Right renal cortex interstitium (tissue), 3 donors: ENCODE measurements around the gene ARL8B. TPM values are rescaled to one million over a fixed set of nuclear protein-coding genes. Genes with fewer than 3 reads are reported as not detected.
"Not testable (repeated sequence)": the region's sequence is repeated elsewhere in the genome, so short reads cannot be mapped to it uniquely, and the experiment has no call there.

Experiments used
- DNase-seq, 3 donors: peaks; one replicate each; pipeline ENCODE4 v3.0.0-alpha.2; 2013; ENCODE audit warnings: low read depth in 3 of 3, low spot score in 2 of 3
- polyA plus RNA-seq, 3 donors: library from polyadenylated mRNA; unstranded; fragments of 120-200 nt; gene quantifications; one replicate each; pipeline ENCODE4 v1.2.1, GENCODE V29; 2013; ENCODE audit not compliant: insufficient read length in 3 of 3

ARL8B gene
- 10 to 100 TPM; 73.7 to 77.5 (median 75.3) TPM for polyA plus RNA-seq

DNA sequence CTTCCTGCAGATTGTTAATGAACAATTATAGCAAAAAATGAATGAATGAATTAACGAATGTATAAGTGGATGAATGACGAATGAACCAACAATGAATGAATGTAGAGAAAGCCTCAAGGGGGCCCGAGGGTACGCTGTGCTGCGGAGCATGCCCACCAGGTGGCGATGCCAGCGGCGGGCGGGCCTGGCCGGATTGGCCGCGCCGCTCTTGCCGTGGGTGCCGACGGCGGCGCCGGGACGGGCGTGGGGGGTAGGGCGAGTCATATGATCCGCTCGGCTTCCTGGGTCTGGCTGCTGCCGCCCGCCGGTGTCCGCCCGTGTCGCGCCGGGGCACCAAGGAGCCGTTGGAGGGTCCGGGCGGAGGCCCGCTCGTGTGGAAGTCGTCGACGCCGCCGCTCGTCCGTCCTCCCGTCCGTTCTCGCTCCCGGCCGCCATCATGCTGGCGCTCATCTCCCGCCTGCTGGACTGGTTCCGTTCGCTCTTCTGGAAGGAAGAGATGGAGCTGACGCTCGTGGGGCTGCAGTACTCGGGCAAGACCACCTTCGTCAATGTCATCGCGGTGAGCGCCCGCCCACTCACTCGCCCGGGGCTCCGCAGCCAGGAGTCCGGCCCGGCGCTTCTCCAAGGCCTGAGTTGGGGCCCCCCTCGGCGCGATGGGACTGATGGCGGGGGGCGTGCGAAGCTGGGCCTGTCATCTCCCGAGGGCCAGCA, at the start of gene ARL8B:
TSS of gene ARL8B (plus strand) at position 263 of the 711 bp plus-strand sequence. CDS start at position 437, 174 bp downstream.
- DNase-seq, result peak; percentile 61 to 72 (median 64)

DNA sequence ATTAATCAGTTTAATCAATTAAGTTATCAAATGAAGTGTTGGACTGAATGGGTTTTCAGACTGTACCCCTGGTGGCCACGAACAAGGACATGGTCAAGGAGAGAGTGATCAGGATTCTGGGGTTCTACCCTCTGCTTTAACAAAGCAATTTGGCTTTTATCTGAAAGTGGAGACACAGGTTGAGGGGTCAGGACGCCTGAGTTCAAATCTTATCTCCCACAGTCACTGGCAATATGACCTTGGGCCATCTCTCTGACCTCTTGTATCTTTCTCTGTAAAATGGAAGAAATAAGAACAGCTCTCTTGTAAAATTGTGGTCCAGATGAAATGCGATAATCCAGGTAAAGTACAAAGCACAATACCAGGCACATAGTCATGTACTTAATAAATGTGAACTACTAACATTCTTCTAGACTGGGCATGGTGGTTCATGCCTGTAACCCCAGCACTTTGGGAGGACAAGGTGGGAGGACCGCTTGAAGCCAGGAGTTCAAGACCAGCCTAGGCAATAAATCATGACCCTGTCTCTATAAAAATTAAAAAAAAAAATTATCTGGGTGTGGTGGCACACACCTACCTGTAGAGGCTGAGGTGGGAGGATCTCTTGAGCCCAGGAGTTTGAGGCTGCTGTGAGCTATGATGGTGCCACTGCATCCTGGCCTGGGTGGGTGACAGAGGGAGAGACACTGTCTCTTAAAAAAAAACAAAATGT, 48.6 kb upstream of the ARL8B start:
- DNase-seq, result no peak

DNA sequence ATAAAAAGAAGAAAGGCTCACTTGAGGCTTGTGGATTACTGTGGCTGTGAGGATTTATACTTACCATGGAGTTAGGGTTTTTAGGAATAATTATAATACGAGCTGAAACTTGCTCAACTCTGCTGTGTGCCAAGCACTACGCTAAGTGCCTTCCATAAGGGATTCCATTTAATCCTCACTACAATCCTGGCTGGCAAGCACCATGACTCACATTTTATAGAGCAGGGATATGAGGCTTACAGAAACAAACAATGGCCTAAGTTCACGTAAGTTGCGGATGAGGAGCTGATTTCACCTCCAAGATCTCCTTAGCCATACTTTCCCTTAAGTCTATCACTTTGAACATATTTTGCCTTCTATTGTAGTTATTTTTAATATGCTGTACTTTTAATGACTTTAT, 43.9 kb upstream of the ARL8B start:
- no peak for DNase-seq

DNA sequence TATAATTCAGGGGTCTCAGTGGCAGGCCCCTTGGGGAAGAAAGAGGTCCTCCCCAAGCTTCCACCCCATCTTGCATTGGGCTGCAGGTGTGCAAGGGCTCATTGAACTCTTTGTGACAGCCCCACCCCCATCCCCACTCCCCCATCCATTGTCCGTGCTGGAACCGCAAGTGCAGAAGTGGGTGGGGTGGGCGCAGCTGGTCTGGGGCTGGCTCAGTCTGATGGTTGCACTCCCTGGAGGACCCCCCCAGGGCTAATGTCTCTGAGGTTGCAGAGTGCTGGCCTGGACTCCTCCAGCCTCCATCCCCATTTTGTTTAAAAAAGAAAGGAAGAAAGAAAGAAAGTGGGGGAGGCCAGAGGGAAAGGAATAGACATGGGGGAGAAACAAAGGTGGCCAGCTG, 42.3 kb upstream of the ARL8B start:
- DNase-seq, result no peak

DNA sequence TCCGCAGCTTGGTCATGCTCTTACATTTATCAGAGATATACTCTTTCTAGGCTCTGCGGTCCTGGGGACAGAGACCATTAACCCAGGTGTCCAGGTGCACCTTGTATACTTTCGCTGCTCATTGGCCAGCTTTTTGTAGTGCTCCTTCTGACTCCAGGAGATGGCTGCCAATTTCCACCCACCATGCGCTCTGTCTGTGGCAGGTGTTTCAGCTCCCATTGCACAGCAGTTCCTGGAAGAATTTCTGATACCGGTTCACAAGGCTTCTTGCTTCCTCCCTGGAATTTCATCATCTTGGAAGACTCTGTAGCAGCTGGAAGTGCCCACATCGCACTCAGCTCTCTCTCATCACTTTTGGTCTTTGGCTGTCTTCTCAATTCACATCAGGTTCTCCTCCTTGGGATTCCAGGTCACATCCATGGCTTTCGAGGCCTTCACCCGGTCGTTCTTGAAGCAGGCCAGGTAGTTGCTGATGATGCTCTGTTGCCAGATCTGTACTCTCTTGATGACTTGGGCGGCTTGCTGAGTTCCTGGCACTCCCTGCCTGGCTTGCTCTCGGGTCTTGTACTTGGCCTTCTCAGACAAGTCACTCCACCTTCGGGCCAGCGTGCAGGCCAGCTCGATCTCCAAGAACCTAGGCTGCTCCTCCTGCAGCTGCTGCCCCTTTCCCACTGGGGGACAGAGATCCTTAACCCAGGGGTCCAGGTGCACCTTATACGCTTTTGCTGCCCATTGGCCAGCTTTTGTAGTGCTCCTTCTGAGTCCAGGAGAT, 41.1 kb upstream of the ARL8B start:
- no peak for DNase-seq

DNA sequence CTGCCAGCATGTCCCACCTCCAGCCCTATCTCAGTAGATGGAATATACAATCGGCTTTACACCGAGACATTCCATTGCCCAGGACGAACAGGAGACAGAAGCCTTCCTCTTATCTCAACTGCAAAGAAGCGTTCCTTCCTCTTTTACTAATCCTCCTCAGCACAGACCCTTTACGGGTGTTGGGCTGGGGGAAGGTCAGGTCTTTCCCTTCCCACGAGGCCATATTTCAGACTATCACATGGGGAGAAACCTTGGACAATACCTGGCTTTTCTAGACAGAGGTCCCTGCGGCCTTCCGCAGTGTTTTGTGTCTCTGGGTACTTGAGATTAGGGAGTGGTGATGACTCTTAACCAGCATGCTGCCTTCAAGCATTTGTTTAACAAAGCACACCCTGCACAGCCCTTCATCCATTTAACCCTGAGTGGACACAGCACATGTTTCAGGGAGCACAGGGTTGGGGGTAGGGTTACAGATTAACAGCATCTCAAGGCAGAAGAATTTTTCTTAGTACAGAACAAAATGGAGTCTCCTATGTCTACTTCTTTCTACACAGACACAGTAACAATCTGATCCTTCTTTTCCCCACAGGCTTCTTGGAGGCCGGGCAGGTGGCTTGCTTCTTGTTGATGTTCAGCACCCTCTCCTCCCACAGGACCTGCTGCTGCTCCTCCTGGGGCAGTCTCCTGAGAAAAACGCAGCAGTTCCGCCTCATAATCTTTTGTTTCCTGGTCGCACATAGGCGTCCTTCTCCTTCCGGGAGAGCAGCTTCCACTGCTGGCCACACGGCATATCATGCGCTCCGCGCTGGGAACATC, 39.9 kb upstream of the ARL8B start:
- DNase-seq, result not testable (repeated sequence)

DNA sequence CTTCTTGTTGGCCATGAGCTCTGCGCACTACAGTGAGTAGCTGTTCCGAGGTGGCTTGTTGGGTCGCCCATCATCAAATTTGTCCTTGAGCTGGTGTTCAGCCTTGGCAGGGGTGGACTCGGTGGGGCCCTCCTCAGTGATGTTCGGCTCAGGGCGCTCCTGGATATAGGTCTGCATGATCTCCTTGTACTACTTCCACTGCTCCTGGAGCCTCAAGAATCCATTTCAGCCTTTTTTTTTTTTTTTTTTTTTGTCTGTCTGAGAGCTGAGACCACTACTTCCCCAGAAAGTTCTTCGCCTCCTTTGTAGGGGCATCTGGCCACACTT, 39.3 kb upstream of the ARL8B start:
- DNase-seq, result no peak

DNA sequence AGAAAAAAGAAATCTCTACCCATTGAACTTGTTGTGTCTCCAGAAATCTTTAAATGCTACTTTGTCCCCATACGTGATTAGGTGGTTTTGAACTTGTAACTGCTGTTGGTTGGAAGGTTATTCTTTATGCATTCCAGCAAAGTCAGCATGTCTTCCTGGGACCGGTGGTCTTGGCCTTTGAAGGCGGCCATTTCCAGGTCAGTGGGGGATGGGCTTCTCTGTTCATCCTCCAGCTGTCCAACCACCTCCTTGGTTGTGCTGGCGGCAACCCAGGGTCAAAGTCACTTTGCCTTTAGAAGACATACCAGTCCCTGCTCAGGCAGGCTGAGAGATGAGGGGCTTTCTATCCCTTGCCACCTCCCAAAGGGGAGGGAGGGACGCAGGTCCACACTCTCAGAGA, 37.9 kb upstream of the ARL8B start:
- no peak for DNase-seq

DNA sequence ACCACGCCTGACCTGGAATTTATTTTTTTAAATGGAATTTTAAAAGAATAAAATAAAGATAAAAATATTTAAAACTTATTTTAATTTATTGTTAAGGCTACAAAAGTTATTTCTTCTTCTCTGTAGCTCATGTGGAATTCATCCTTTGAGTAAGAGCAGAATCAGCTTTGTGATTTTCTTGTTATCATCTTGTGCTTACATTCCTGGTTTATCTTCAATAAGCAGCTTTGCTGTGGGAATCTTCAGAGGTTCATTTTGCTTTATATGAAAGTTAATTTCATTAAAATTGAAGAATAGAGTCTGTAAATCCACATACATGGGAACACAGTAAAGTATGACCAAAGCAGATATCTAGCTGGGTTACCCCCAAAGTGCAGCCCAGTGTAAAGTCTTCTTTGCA, 35.4 kb upstream of the ARL8B start:
- no peak for DNase-seq

DNA sequence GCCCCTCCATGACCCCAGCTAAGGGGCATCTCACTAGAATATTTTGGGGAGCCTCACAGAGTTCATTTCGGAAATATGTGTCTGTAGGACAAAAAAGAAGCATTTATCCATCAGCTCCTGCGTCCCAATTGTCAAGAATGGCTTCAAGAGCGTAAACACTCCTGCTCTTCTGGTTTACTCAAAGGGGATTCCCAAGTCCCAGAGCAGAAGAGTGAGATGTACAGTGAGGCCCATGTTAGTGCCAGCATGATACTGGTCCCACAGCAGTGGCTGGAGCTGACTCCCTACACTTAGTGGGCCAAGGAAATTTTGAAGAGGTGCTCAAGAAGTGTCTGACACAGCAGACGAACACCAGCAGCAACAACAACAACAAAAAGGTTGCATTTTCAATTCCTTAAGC, 34.9 kb upstream of the ARL8B start:
- DNase-seq, result no peak

DNA sequence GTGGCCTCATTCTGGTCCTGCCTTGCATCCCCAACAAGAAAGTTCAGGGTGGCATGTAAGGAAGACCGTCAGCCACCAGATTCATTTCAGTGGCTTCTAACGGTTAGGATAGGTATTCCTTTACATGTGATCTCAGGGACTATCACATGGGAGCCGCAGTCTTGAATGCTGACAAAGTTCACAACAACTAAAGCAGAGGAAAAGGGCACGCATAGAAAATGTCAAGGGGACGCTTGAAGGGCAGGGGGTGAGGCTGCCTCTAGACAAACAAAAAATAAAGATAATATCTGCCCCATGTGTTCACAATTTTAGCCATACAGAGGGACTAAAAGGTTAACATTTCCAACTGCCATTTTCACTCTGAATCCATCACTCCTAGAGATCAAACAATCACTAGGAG, 31.9 kb upstream of the ARL8B start:
- DNase-seq, result no peak

DNA sequence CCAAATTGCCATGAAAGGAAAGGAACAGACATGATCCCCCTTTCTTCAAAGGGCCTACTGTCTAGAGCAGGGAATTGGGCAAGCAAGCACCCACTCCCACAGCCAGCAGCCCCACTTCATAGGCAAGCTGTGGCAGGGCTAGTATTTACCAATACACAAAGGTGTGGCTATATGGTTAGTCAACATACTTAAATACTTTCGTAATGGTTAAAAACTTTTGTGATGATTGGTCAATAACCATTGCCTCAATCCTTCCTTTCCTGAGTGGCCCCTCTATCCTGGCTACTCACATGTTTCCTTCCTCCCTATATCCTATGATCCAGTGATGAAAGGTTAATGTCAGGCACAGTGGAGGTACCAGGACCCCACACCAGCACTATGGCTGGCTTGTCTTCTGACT, 30.1 kb upstream of the ARL8B start:
- DNase-seq, result no peak

DNA sequence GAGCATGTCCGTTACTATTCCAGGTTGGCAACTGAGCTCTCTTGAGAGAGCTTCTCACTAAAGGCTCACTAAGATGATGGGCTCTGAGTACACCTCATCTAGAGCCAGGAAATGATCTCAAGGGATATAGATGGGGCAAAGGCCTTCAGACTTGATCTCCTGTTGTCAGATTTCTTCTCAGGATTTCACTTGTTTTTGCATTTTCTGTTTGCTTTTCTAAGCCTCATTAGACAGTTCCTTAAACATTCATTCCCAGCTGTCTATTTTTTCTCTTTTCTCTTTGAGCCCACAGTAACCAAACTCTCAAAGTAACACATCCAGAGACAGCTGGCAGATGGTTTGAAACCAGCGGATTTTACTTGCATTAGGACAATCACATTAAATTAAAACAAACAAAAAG, 28.4 kb upstream of the ARL8B start:
- DNase-seq, result no peak

DNA sequence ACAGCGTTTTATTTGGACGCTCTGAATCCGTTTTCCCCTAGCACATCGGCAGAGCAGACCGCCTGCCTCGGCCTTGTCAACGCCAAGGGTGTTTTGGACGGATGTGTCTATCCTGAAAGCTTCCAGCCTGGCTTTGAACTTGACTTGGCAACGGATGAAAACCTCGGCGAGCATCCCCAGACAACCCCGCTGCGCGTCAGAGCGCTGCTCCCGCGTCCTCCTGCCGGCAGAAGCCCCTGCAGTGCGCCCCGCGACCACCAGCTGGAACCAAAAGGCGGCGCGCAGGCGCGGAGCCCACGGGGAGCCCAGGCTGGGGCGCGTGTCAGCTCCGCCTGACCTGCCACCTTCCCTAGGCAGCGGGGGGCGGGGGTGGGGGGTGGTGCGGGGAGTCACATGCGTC, 26.2 kb upstream of the ARL8B start:
- DNase-seq, result peak; percentile 67 to 72 (median 68)

DNA sequence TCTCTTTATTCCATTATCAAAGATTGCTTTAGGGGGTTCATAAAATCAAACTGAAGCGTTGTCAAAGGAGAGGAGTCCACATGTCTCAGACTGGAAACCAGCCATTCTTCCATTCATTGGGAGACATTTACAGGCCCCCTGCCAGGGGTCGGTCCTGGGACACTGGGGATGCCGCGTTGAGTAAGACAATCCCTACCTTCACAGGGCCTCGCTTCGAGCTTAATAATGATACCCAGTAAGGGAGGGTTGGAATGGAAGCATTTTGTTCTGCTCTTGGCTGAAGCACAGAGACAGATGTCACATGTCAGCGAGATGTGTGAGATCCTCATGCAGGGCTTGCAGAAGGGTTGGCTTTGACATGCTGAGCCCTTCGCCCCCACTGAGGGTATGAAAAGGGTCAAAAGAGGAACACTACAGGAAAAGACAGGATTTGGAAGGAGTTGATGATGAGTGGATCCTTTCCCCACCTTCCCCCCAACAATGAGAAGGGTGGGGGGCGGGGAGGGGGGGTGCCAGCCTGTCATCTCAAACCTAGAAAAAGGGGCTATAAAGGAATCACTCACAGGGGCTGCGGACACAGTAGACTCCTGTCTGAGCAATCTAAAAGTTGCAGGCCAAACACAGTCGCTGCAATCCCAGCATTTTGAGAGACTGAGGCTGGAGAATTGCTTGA, 25.6 kb upstream of the ARL8B start:
- peak; percentile 27 to 32 (median 27) for DNase-seq

DNA sequence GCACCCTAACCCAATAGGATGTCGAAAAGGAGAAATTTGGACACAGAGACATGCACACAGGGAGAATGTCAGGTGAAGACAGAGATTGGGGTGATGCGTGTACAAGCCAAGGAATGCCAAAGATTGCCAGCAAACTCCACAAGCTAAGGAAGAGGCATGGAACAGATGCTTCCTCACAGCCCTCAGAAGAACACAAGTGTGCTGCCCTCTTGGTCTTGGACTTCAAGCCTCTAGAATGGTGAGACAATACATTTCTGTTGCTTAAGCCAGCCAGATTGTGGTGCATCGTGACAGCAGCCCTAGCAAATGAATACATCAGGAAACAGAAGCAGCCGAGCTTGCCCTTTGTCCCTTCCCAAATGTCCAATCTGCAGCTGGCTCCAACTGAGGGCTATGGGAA, 23.7 kb upstream of the ARL8B start:
- DNase-seq, result no peak

DNA sequence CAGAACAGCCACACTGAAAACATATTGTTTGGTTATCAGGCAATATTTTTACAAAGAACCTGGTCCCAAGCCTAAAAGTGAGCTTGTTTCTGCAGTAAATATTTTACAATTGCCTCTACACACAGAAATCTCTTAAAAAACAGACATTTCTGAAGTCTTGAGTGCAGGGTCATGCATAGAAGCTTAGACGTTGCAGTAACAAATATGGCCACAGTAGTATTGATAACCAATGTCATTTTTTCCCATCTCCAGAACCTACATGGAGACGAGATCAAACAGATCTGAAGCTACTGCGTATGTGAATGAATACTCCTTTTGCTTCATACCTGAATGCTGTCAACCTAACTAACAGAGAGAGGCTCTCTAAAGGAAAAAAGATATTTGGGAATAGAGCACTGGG, 19.6 kb upstream of the ARL8B start:
- no peak for DNase-seq

DNA sequence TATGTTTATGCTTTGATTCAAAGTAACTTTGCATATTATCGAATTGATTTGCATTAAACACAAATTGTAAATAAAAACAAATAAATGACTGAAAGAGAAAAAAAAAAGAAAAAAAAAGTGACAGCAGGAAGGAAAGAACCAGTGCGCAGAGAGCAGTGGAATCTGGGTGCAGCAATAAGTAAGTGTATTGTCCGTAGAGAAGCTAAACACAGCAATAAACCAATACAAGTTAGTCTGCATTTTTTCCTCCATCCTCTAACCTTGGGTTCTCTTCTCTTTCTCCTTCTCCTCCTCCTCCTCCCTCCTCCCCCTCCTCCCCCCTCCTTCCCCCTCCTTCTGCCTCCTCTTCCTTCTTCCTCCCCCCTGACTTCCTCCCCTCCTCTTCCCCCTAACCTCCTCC, 18.3 kb upstream of the ARL8B start:
- no peak for DNase-seq

DNA sequence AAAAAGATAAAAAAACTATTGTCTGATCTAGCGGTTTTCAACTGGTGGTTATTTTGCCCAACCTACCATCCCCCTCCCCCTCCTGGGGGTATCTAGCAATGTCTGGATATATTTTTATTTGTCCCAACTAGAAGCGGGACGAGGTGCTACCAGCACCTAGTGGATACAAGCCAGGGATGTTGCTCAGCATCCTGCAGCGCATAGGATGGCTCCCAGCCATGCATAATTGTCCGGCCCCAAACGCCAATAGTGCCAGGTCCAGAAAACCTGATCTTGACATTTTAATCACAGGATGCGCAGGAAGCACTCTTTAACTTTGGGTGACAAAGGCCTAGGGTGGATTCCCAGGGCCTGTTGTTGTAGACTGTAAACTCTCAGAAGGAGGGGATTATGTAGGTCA, 17.0 kb upstream of the ARL8B start:
- no peak for DNase-seq

DNA sequence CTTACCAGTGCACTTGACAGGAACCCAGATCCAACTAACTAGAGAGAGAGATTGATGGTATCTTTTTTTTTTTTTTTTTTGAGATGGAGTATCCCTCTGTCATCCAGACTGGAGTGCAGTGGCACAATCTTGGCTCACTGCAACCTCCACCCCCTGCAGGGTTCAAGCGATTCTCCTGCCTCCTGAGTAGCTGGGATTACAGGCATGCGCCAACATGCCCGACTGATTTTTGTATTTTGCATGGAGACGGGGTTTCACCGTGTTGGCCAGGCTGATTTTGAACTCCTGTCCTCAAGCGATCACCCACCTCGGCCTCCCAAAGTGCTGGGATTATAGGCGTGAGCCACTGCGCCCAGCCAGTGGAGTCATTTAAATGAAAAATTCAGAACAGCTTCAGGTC, 15.7 kb upstream of the ARL8B start:
- DNase-seq, result not testable (repeated sequence)
